NCI-H1694 (cell line): Measurements from ENCODE around the gene PIK3C3.
A peak's percentile ranks its signal among the peaks of the same experiment; 100 is the strongest.

Experiments used
- DNase-seq: peaks from one replicate; lab custom pipeline; 2025; lab: John Stamatoyannopoulos, UW

PIK3C3 gene

GRCh38 chr18:41954827-41955613 is at the start of gene PIK3C3:
TSS of gene PIK3C3 (plus strand) at chr18:41955234. CDS start at chr18:41955292, 58 bp downstream.
- peak; percentile 86 for DNase-seq

- DNase-seq = no peak
Observed at GRCh38 chr18:41905786-41906527, 49.1 kb upstream of the PIK3C3 start.

- peak; percentile 15 for DNase-seq
Observed at GRCh38 chr18:41906528-41907146, 48.4 kb upstream of the PIK3C3 start.

DNA sequence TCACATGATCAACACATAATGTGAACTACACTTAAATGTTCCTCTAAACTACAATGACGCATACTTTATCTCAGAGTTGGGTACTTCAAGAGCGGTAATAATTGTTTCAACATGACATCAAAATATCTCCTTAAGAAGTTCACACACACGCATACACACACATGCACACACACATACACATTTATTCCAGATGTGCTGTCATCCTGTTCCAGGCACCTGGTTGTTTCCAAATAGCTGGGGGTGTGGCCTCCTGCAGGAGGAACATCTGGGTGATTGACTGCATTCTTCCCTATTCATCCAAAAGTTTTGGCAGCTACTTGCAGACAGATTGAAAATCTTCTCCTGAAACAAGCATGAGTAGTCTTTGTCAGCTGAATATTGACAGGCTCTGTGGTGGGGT is 37.9 kb upstream of the PIK3C3 start:
- no peak for DNase-seq

GRCh38 chr18:41921770-41922169 is 33.3 kb upstream of the PIK3C3 start:
- no peak for DNase-seq

DNA sequence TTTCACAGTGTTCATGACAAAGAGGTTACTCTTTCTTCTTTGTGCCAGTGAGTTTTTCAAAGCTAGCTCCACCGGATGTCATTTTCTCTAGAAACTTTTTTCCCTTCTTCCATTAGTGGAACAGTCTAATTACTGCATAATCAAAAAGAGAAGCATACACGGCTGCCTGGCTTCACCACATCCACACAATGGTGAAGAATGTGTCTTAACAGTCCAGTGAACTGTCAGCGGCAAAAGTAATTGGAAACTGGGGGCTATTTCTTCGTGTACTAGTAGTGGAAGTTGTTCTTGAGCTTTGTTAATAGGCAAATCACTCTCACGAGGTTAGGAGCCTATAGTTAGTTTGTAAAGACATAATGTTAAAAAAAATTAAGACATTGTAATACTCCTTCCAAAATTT is 32.9 kb upstream of the PIK3C3 start:
- DNase-seq = no peak

- no peak for DNase-seq
Observed at GRCh38 chr18:41922841-41923240, 32.2 kb upstream of the PIK3C3 start.

DNA sequence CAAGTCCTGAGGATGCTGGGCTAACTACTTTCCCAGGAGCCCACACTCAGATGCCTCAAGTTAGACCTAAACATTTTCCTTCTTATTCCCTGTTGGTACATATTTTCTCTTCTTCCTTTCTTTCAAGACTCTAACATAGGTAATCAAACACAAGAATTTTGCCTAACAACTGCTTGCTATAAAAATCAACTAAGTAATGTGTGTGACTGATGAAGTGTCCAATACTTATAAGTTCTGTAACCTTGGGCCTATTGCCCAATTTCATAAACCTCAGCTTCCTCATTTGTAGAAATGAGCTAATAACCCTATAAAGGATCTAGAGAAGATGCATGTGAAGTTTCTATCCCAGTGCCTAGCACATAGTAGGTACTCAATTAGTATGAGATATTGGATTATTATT is 31.6 kb upstream of the PIK3C3 start:
- DNase-seq = no peak

DNA sequence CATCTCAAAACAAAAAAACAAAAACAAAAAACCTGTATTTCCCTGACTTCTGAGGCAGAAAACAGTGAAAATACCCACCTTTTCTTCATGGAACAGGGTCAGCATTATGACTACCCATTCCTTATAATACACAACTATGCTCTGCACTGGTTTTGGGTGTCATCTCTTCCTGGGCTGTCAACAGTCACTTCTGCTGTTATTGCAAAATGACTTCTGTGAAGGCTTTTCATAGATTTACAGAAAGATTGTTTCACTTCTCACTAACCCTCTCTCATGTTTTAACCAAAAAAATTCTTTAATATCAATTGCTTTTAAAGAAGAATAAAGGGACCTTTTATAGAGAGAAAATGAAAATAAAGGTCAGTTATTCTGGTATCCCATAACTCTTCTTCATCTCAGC is 26.5 kb upstream of the PIK3C3 start:
- DNase-seq = no peak

DNA sequence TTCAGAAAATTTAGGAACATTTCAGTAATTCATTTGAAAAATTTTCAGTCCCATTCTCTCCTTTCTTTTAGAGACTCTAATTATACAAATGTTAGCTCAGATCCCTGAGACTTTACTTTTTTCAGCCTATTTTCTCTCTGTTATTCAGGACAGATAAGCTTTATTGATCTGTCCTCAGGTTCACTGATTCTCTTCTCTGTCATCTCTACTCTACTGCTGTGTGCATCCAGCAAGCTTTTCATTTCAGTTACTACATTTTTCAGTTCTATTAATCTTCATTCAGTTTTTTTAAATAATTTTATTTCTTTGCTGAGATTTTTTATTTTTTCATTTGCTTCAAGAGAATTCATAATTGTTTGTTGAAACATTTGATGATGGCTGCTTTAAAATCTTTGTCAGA is 22.1 kb upstream of the PIK3C3 start:
- DNase-seq = no peak

DNA sequence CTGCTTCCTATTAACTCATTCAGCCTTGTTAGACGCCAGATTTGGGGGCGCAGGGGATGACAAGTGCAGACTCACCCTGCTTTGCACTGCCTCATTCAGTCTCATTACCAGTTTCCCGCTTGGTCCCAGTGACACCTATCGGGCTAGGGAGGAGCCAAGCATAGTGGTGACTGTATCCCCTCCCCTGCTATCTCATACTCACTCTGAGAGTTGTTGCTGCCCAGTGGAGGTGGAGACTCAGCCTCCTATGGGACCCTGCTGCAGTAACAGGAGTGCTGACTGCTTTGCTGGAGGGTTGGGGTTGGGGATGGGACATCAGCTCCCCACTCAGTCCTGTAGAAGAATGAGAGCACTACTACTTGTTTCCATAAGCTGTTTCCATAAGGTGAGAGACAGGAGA is 21.3 kb upstream of the PIK3C3 start:
- DNase-seq = no peak

DNA sequence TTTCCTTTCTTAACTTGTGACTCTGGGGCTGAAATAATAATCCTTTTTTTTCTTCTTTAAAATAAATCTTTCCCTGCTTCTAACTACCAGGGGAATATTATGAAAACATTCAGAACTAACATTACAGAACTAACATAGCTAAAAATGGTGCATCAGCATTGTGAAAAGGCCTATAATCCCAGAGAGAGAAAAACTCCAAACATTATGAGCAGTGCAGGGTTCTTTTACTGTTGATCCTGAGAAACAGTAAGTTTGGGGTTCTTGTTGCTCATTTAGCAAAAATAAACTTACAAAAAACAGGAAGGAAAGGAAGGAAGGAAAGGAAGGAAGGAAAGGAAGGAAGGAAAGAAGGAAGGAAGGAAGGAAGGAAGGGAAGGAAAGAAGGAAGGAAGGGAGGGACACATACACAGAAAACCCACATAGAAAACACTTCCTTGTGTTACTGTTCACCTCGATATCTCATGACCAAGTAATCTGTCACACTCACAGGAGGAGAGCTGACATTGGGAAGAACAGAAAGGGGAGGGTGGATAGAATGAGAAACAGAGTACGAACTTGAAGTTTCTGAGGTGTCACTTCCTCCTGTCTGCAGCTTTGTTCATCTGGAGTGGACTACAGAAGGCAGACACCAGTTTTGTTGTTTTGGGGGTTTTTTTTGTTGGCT is 18.4 kb upstream of the PIK3C3 start:
- DNase-seq = no peak

- no peak for DNase-seq
Observed at GRCh38 chr18:41938445-41938844, 16.6 kb upstream of the PIK3C3 start.

- no peak for DNase-seq
Observed at GRCh38 chr18:41939326-41939725, 15.7 kb upstream of the PIK3C3 start.

DNA sequence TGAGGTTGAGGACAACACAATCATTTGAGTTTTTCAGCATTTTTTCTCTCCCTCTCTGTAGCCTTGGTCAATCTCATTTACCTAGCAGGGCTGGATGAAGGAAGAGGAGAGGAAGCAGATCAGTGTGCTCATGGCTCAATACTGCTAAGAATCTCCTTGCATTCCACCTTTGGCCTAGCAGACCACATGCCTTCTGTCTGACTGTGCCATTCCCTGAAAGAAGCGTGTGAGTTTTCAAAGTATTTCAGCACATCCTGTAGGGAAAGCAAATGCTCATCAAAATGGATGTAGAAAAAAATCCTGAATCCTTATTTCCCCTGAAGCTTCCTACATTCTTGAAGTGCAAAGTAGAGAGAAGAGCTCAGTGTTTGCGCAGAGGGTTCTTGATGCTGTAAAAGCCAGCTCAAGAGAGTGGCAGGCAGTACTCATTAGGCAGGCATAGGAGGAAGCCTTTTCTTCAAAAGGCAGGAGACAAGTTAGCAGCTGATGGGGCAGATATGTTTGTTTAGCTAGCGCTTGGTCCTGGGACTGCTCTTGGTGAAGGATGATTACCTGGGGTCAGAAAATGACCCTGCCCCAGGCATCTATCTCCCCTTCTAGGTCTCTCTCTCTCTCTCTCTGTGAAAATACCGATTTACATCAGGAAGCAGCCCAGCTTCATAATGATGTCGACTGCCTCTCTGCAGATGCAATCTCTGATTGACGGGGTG is 14.4 kb upstream of the PIK3C3 start:
- no peak for DNase-seq

GRCh38 chr18:41942254-41942653 is 12.8 kb upstream of the PIK3C3 start:
- no peak for DNase-seq

DNA sequence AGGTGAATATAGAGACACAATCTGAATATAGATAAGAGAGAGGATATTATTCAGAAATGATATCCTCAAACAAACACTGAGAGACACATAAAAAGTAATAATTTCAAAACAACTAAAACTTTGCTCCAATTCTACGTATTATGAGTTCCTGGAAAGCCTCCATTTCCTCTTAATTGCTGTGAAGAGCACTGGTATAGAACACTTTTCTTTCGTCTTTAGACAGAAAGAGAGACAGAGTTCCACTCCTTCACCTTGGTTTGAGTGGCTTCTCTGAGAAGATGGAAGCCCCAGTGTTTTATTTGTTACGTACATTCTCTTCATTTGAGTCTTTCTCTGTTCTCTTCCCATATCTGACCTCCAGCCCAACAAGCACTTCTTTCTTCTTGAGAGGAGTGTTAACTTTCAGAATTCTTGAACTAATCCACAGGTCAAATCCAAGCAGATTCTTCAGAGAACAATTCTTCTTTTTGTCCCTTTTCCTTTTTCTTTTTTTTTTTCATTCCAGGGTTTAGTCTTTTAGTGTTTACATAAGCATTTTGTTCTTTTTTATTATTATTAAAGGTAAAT is 6.4 kb upstream of the PIK3C3 start:
- no peak for DNase-seq

DNA sequence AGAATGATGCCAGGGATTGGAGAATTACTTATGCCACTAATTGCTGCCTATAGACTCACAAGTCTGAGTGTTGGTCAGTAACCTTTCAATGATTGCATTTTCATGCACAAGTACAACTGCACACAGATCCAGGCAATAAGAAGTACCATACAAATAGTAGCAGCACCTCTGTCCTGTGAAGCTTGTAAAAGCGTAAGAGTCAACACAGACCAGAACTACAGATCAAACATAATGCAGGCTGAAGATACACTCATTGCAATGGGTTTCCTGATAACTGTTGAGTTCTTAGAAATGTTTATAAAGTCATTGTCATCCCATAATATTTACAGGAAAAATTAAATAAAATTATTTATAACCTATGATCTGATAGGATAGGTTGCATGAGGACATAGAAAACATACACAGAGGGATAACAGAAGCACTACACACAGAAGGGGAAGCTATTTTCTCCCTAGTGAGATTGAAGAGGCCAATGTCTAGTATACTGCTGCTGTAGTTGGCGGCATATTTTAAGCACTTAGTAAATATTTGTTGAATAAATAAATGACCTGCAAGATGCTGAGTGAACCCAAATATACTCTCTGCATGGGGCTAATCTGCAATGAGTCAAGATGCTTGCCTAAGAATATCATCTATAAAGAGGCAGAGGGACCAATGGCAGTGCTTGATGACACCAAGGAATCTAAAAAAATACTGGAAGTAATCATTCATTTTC is 5.7 kb upstream of the PIK3C3 start:
- no peak for DNase-seq

GRCh38 chr18:41955688-41956087 is 654 bp downstream of the PIK3C3 start:
- no peak for DNase-seq

- DNase-seq = no peak
Observed at GRCh38 chr18:41959045-41959444, 4.0 kb downstream of the PIK3C3 start.
